HepG2 (cell line): Measurements from ENCODE around the gene NR5A2.

Source experiments
- CTCF ChIP-seq: sonication (generic); formaldehyde crosslinking; IDR thresholded peaks from 2 replicates; pipeline ENCODE4 v1.5.0; 2020; ENCODE audit warnings: mild to moderate bottlenecking, missing genetic modification reagents, moderate library complexity
- HMGXB4 ChIP-seq, 2 experiments: sonication (generic) in 1 of 2; formaldehyde crosslinking in 1 of 2; IDR thresholded peaks; 2 replicates each; pipeline versions ENCODE4 v1.4.0 to v1.6.1; 2018 to 2020; ENCODE audit warnings: missing genetic modification reagents in 2 of 2, borderline replicate concordance in 1 of 2, low read depth in 1 of 2, mild to moderate bottlenecking in 1 of 2, missing biosample characterization in 1 of 2
- MTF1 ChIP-seq: sonication (generic); formaldehyde crosslinking; IDR thresholded peaks from 2 replicates; pipeline ENCODE4 v1.5.0; 2020; ENCODE audit warnings: missing genetic modification reagents
- NR1H2 ChIP-seq: sonication (generic); formaldehyde crosslinking; IDR thresholded peaks from 2 replicates; pipeline ENCODE4 v1.8.1; 2022; ENCODE audit warnings: low read depth, missing genetic modification reagents, borderline replicate concordance
- SMC3 ChIP-seq: IDR thresholded peaks from 2 replicates; pipeline ENCODE4 v1.6.1; 2011; ENCODE audit warnings: low read length, improper control_type of control experiment
- SRSF4 ChIP-seq: fragments of 200-400 bp; formaldehyde crosslinking; IDR thresholded peaks from one replicate; pipeline ENCODE4 v1.6.1; 2018; ENCODE audit warnings: mild to moderate bottlenecking, low read depth, low read length, moderate library complexity; ENCODE audit not compliant: poor library complexity, severe bottlenecking
- STAT6 ChIP-seq: sonication (generic); formaldehyde crosslinking; IDR thresholded peaks from 2 replicates; pipeline ENCODE4 v1.4.0; 2020; ENCODE audit warnings: missing genetic modification reagents, mild to moderate bottlenecking, borderline replicate concordance
- YY1 ChIP-seq: IDR thresholded peaks from 2 replicates; pipeline ENCODE4 v1.6.1; 2011; ENCODE audit warnings: low read length, low read depth, moderate library complexity, mild to moderate bottlenecking; ENCODE audit not compliant: insufficient read depth, insufficient replicate concordance
- ZSCAN5A ChIP-seq: sonication (generic); formaldehyde crosslinking; IDR thresholded peaks from 2 replicates; pipeline ENCODE4 v1.8.0; 2022; ENCODE audit warnings: mild to moderate bottlenecking, missing genetic modification reagents, borderline replicate concordance

- TF ChIP-seq STAT6 (no peak), SRSF4 (no peak), CTCF (CRISPR knock-in tag) (no peak), SMC3 (no peak), ZSCAN5A (CRISPR knock-in tag) (no peak), HMGXB4 (CRISPR knock-in tag; IDR thresholded peaks at IDR 0.05; ENCODE audit: borderline replicate concordance in 1 of 2, low read depth in 1 of 2) (no peak), NR1H2 (CRISPR knock-in tag) (no peak), YY1 (no peak), MTF1 (no peak)
Measured at GRCh38 chr1:200226969-200227303, 199.4 kb downstream of the NR5A2 start.
